HCT116 (cell line): Measurements from ENCODE around the gene TNRC6A. TPM values are rescaled to one million over a fixed set of nuclear protein-coding genes. Genes with fewer than 3 reads are reported as not detected.

Experiments
- ATAC-seq: fragments of 200-7000 bp; cut with Tn5 transposase; 2 replicates; pipeline ENCODE4 v1.9.1; 2020; ENCODE audit warnings: mild to moderate bottlenecking, moderate library complexity
- BruUV-seq: library from RNA; stranded (reverse); fragments of 400-500 nt; replicated peaks from 2 replicates; lab custom pipeline; 2021; lab: Mats Ljungman, UMichigan
- CTCF ChIA-PET: fragments of 300-600 bp; sonication (Branson Sonifier 250); formaldehyde crosslinking; loops from one replicate; lab custom pipeline; 2021; ENCODE audit warnings: antibody characterized with exemption; lab: Charles Lee
- POLR2A ChIA-PET: fragments of 300-600, 350-600 bp; sonication (Branson Sonifier 250); formaldehyde crosslinking; loops from one replicate; lab custom pipeline; 2021; ENCODE audit warnings: antibody characterized with exemption; lab: Charles Lee
- RAD21 ChIA-PET, 2 experiments: fragments of 300-600 bp; sonication (Branson Sonifier 250); formaldehyde crosslinking; loops; one replicate each; lab custom pipeline; 2023; ENCODE audit warnings: low total read pairs in 2 of 2; ENCODE audit not compliant: uncharacterized antibody in 2 of 2, unreplicated experiment in 2 of 2, low non-redundant PET in 1 of 2; lab: Charles Lee
- DNase-seq: peaks from one replicate; pipeline ENCODE4 v3.0.0-alpha.2; 2010; ENCODE audit warnings: low read depth, low spot score
- H2AFZ ChIP-seq: fragments of 200-600 bp; shearing (Covaris generic), sonication (generic); 2 replicates; pipeline ENCODE4 v1.6.1; 2017; ENCODE audit warnings: low read depth, mixed run types, mixed read lengths, antibody characterized with exemption, low read length; ENCODE audit not compliant: poor library complexity, severe bottlenecking
- H3K27ac ChIP-seq: 2 replicates; pipeline ENCODE4 v1.5.1; 2012; ENCODE audit warnings: low read depth, low read length
- H3K27me3 ChIP-seq: fragments of 200-600 bp; sonication (generic); 2 replicates; pipeline ENCODE4 v1.6.1; 2016; ENCODE audit warnings: mixed run types, low read length, mixed read lengths; ENCODE audit not compliant: insufficient read depth
- H3K36me3 ChIP-seq, 2 experiments: fragments of 200-500 bp in 1 of 2; fragments of 200-600 bp in 1 of 2; sonication (Bioruptor generic) in 1 of 2; sonication (generic) in 1 of 2; 2 replicates each; pipeline versions ENCODE4 v1.5.1 to v1.6.1; 2014 to 2016; ENCODE audit warnings: low read length in 2 of 2, inconsistent platforms in 1 of 2, mixed read lengths in 1 of 2, mixed run types in 1 of 2; ENCODE audit not compliant: insufficient read depth in 2 of 2, control insufficient read depth in 1 of 2
- H3K4me1 ChIP-seq, 2 experiments: fragments of 200-600 bp in 1 of 2; sonication (generic) in 1 of 2; 2 replicates each; pipeline versions ENCODE4 v1.5.1 to v1.6.1; 2012 to 2017; ENCODE audit warnings: low read length in 2 of 2, inconsistent platforms in 1 of 2, mild to moderate bottlenecking in 1 of 2, mixed read lengths in 1 of 2, mixed run types in 1 of 2, moderate library complexity in 1 of 2; ENCODE audit not compliant: insufficient read depth in 2 of 2, control insufficient read depth in 1 of 2
- H3K4me2 ChIP-seq: fragments of 200-600 bp; sonication (generic); 2 replicates; pipeline ENCODE4 v1.6.1; 2017; ENCODE audit warnings: mixed run types, low read length, mixed read lengths
- H3K4me3 ChIP-seq, 2 experiments: fragments of 200-600 bp in 1 of 2; sonication (generic) in 1 of 2; replicated peaks in 1 of 2; 2 replicates each; pipeline ENCODE4 v1.5.1; 2011 to 2016; ENCODE audit warnings: low read length in 2 of 2, control low read depth in 1 of 2, low read depth in 1 of 2, mild to moderate bottlenecking in 1 of 2, mixed read lengths in 1 of 2, mixed run types in 1 of 2
- H3K79me2 ChIP-seq: fragments of 200-600 bp; sonication (generic); 2 replicates; pipeline ENCODE4 v1.6.1; 2017; ENCODE audit warnings: mild to moderate bottlenecking, mixed run types, low read length, moderate library complexity, mixed read lengths; ENCODE audit not compliant: insufficient read depth
- H3K9ac ChIP-seq: fragments of 200-600 bp; sonication (generic); 2 replicates; pipeline ENCODE4 v1.6.1; 2016; ENCODE audit warnings: low read length, mixed read lengths
- H3K9me2 ChIP-seq: fragments of 200-600 bp; sonication (generic), shearing (Covaris generic); 2 replicates; pipeline ENCODE4 v1.6.1; 2017; ENCODE audit warnings: mixed run types, mild to moderate bottlenecking, moderate library complexity; ENCODE audit not compliant: insufficient read depth
- H3K9me3 ChIP-seq, 2 experiments: fragments of 200-500 bp in 1 of 2; fragments of 200-600 bp in 1 of 2; sonication (Bioruptor generic) in 1 of 2; sonication (generic) in 1 of 2; 2 replicates each; pipeline ENCODE4 v1.6.1; 2014 to 2017; ENCODE audit warnings: low read length in 2 of 2, mixed read lengths in 2 of 2, inconsistent platforms in 1 of 2, low read depth in 1 of 2, mild to moderate bottlenecking in 1 of 2, mixed run types in 1 of 2, moderate library complexity in 1 of 2; ENCODE audit not compliant: control insufficient read depth in 1 of 2, insufficient read depth in 1 of 2
- H4K20me1 ChIP-seq: fragments of 200-600 bp; sonication (generic), shearing (Covaris generic); 2 replicates; pipeline ENCODE4 v1.6.1; 2017; ENCODE audit warnings: mixed run types, mild to moderate bottlenecking, moderate library complexity; ENCODE audit not compliant: insufficient read depth
- CBX3 ChIP-seq: IDR thresholded peaks from 2 replicates; pipeline ENCODE4 v1.6.1; 2012; ENCODE audit warnings: low read depth
- RAD21 ChIP-seq: IDR thresholded peaks from 2 replicates; pipeline ENCODE4 v1.6.1; 2012; ENCODE audit warnings: low read depth, mild to moderate bottlenecking
- intact Hi-C: fragments of 100-400 bp; cut with micrococcal nuclease; formaldehyde crosslinking; loops from 2 replicates; pipeline ENCODE4 v1.10.0; 2022
- total RNA-seq: library from RNA; stranded (reverse); gene quantifications from one replicate; pipeline ENCODE4 v1.2.1, GENCODE V29; 2021; ENCODE audit not compliant: unreplicated experiment
- TF ChIP-seq, protein P1 (sequence below): IDR thresholded peaks from 2 replicates; pipeline ENCODE4 v1.6.1; 2012

Gene TNRC6A
- total RNA-seq, 1 experiment from 2014 or later: 37.0 TPM

DNA sequence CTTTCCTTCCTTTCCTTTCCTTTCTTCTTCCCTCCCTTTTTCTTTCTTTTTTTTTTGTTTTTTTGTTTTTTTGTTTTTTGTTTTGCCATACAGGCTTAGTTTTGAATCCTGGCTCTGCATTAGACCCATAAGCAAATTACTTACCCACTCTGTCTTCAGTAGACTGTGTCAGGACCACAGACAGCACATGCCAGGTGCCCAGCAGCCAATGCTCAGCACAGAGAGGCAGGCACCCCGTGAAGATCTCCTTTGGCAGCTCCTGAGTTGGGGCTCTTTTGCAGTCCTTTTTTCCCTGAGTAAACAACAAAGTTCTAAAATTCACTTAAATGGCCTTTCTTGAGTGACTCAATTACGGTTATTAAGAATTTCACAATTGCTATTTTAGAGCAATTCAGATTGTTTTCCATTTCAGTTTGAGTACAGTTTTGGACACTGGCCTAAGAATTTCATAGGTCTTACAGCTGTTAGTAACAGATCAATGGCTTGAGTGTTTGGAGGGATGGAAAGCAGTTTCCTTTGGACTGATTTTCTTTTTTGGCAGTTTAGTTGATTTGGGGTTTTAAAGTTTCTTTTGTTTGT lies 90.1 kb downstream of the TNRC6A start:
- ChIA-PET RAD21 (no interaction called here), CTCF (no interaction called here), POLR2A (no interaction called here)
- Histone ChIP-seq H3K4me1 (no peaks in the 10 kb centered on the region), H3K79me2 (no peaks in the 10 kb centered on the region), H3K9ac (no peak overlapping the region), H3K9me2 (no peaks in the 10 kb centered on the region), H3K27ac (no peak overlapping the region), H3K36me3 (peaks cover 56 to 60% of the 10 kb centered on the region in 2 experiments), H3K27me3 (no peaks in the 10 kb centered on the region), H3K9me3 (no peaks in the 10 kb centered on the region), H3K4me3 (no peak overlapping the region), H4K20me1 (no peaks in the 10 kb centered on the region), H3K4me2 (no peak overlapping the region), H2AFZ (no peak overlapping the region)
- TF ChIP-seq, protein P1, sequence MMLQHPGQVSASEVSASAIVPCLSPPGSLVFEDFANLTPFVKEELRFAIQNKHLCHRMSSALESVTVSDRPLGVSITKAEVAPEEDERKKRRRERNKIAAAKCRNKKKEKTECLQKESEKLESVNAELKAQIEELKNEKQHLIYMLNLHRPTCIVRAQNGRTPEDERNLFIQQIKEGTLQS: no peak
- no peak for TF ChIP-seq RAD21
- no TSS peak for BruUV-seq
- DNase-seq: no peak
- intact Hi-C loops: no loop called here
- no peak for ATAC-seq

DNA sequence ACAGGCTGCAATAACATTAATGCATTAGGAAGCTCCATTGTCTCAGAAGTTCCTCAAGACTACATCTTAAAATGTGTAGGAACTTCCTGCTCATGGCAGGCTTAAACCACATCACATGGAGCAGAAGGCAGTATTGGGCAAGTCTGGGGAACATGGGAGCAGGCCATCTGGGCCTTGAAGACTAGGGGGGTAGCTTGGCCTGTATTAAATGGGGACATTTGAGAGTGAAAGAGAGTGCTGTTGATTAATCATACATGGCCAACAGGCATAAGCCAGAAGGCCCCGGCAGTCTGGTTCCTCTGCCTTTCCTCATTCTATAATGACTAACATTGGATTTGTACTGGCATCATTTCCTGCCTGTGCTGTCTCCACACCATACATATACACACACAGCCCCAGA lies 91.1 kb downstream of the TNRC6A start:
- peaks cover 52 to 57% of the 10 kb centered on the region in 2 experiments for H3K36me3 ChIP-seq
- ChIA-PET CTCF (no interaction called here), POLR2A (no interaction called here), RAD21 (no interaction called here)
- no peak overlapping the region for H2AFZ ChIP-seq
- H4K20me1 ChIP-seq: peaks cover 6% of the 10 kb centered on the region; the same call in 1 of the 2 replicates
- no peaks in the 10 kb centered on the region for H3K9me2 ChIP-seq
- H3K4me2 ChIP-seq: no peak overlapping the region
- no peaks in the 10 kb centered on the region for H3K27me3 ChIP-seq
- H3K27ac ChIP-seq: no peak overlapping the region
- H3K4me3 ChIP-seq: no peak overlapping the region
- H3K9me3 ChIP-seq: no peaks in the 10 kb centered on the region
- no TSS peak for BruUV-seq
- H3K4me1 ChIP-seq: no peaks in the 10 kb centered on the region
- H3K79me2 ChIP-seq: no peaks in the 10 kb centered on the region
- no peak for DNase-seq
- H3K9ac ChIP-seq: no peak overlapping the region
- ATAC-seq: no peak
- TF ChIP-seq CBX3: no peak
- TF ChIP-seq, all 23 proteins: peak for 0
- intact Hi-C loops: no loop called here
